GM21526 (cell line): Measurements from ENCODE around the gene ZNF653.
"Not testable (repeated sequence)": the region's sequence is repeated elsewhere in the genome, so short reads cannot be mapped to it uniquely, and the experiment has no call there.

Source experiments
- ATAC-seq: cut with Tn5 transposase; IDR thresholded peaks from one replicate; pipeline ENCODE4 v1.9.1; 2021; ENCODE audit warnings: moderate library complexity; ENCODE audit not compliant: unreplicated experiment, low FRiP score

ZNF653 gene

DNA sequence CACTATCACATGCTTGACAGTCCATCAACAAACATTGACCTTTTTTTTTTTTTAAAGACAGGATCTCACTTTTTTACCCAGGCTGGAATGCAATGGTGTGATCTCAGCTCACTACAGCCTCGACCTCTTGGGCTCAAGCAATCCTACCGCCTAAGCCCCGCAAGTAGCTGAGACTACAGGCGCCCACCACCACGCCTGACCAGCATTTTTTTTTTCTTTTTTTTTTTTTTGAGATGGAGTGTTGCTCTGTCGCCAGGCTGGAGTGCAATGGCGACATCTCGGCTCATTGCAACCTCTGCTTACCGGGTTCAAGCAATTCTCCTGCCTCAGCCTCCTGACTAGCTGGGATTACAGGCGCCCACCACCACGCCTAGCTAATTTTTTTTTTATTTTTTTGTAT is 46.7 kb downstream of the ZNF653 start:
- not testable (repeated sequence) for ATAC-seq

DNA sequence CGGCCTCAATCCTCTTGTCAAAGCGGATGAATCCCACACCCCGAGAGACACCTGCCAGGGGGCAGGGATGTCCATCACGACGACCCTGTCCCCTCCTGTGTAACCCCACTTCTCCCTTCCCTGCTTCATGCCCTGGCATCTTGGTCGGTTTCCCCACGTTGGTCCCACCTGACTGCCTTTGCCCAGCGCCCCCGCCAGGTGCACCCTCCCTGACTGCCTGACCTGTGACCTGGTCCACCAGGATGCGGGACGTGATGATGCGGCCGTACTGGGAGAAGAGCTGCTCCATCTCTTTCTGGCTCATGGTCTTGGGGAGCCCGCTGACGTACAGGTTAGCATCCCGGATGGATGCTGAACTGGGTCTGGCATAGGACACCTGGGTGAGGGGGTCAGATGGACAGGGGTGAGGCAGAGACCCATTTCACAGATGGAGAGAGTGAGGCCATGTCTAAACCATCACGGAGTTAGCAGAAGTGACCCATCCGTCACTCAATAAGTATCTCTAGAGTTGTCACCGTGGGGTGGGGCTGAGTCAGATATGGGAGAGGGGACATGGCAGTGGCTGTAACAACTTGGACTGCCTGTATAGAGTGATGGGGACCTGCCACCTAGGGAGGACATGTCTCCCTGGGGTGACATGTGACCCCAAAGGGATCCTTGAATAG is 47.3 kb downstream of the ZNF653 start:
- ATAC-seq: no peak

DNA sequence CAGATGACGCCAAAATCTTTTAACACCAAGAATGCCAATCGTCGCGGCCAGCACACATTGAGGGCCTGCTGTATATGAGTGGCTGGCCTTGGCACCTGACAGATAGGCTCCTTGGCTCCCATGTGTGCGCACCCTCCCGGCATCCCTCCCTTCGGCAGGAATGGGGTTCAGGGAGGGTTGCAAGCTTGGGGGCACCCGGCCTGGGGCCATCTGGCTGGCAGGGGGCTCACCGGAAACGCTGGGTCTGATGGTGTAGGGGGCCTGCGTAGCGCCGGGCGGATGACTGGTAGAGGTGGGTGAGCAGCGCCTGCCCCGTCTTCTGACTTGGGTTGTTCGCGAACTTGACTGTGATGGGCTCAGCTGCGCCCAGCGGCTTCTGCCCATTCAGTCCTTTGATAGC is 47.8 kb downstream of the ZNF653 start:
- ATAC-seq: no peak

DNA sequence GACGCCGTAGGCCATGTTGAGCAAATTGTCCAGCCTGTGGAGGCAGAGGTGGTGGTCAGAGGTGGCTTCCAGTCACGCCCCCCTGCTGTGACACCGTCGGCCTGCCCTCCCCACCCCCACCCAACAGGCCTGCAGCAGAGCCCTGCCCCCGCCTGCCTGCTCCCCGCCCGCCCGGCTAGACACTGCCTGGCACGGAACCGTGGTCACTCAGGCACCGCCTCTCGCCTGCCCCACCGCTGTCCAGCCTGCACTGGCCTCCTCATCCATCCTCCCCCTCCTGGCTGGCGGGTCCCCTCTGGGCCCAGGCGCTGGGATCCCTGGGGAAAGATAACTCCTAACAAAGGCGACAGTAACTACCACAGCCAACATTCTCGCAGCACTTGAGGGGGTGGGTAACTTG is 48.5 kb downstream of the ZNF653 start:
- no peak for ATAC-seq

DNA sequence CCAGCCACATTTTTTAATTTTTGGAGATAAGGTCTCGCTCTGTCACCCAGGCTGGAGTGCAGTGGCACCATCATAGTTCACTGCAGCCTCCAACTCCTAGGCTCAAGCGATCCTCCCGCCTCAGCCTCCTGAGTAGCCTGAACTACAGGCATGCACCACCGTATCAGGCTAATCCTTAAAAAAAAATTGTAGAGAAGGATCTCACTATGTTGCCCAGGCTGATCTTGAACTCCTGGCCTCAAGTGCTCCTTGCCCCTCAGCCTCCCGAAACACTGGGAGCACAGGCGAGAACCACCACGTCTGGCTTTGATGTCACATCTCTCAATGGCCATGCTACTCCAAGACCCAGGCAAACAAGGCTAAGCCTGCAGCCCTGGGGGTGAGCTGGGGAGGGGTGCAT is 49.0 kb downstream of the ZNF653 start:
- no peak for ATAC-seq

DNA sequence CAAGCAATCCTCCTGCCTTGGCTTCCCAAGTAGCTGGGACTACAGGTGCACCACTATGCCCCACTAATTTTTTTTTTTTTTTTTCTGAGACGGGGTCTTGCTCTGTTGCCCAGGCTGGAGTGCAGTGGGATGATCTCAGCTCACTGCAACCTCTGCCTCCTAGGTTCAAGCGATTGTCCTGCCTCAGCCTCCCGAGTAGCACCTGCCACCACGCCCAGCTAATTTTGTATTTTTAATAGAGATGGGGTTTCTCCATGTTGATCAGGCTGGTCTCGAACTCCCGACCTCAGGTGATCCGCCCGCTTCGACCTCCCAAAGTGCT is 50.4 kb downstream of the ZNF653 start:
- ATAC-seq: not testable (repeated sequence)

DNA sequence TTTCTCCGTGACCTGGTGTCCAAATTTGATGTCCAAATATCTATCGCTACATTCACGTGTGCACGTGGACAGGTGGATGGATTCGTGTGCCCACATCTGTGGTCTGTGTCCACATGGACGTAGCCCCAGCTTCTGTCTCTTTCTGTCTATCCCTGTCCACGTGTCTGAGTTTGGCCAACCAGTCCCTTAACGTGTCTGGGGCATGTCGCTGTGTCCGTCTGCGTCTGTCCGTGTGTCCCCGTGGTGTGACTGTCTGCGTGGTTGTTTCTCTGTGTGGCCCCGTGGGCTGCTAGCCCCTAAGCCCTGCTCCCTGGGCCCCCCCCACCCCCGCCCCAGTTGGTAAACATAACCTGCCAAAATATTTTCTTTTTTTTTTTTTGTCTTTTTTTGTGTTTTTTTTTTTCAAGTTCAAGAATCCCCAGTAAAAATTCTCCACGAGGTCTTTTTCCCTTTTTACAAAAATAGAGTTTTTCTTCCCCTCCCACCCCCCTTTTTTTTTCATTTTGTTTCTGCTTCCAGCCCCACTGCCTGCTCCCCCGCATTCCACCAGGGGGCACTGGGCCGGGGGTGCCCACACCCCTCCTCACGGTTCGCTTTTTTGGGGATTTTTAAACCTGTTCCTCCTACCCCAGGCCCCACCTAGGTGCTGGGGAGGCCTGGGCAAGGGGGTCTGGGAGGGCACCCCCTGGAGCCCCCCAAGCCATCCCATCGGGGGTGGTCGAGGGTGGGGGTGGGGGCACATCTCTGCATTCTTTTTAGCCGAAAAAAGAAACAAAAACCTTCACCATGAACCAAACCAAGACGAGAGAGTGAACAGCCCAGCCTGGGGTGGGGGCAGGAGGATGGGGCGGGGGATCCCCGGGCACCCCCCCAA is 51.9 kb downstream of the ZNF653 start:
- no peak for ATAC-seq

DNA sequence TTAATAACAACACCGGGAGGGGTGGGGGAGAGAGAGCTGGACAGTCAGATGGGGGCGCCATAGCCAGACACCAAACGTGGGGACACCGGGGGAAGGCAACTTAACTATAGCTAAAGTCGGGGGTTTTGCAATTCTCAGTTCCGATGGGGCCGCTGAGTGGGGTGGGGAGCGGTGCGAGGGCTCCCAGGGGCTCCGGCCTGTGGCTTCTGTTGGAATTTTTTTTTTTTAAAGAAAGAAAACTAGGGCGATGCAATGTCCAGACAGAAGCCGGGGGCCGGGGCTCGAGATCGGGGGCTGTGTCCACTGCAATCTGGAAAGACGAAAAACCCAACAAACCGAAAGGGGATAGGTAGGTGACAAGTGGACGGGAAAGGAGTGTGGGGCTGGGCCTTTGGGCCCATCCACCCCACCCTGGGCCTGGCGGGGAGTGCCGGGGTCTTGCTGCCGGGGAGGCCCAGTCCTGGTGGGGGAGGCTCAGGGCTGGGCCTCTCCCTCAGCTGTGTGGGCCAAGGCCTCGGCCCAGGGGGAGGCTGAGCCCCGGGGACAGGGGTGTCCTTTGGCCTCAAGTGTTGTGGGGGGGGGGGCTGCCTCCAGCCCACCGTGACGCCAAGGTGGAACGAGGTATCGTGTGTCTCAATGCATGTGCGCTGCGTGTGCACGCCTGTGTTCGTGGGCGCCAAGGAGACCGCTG is 52.9 kb downstream of the ZNF653 start:
- no peak for ATAC-seq

DNA sequence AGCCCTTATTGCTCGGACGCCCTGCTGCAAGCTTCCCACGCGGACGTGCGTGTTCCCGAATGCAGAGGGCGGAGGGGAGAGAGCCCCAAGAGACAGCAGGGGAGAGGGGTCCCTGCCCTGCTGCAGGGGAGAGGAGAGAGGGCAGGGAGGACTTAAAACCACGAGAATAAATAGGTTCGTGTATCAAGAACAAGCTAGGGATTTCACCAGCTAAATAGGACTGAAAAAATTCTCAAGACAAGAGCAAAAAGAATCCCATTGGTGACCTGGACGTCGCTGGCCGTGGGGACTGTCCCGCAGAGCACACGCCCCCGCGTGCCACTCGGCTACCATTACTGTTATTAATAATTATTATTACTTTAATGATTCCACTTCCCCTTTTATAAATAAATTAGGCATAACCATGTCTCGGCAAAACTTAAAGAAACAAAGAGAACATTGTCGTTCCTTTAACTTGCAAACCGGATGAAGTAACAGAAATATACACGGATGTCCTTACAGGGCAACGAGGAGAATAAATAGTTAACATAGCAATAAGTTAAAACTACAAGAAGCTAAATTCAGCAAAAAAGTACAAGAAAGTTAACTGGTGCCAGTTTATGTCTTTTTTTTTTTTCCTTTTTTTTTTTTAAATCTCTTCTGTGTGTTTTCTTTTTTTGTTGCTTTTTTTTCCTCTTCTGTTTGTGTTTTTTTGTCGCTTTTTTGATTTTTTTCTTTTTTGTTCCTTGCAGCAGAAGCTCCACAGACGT is 53.6 kb downstream of the ZNF653 start:
- no peak for ATAC-seq

DNA sequence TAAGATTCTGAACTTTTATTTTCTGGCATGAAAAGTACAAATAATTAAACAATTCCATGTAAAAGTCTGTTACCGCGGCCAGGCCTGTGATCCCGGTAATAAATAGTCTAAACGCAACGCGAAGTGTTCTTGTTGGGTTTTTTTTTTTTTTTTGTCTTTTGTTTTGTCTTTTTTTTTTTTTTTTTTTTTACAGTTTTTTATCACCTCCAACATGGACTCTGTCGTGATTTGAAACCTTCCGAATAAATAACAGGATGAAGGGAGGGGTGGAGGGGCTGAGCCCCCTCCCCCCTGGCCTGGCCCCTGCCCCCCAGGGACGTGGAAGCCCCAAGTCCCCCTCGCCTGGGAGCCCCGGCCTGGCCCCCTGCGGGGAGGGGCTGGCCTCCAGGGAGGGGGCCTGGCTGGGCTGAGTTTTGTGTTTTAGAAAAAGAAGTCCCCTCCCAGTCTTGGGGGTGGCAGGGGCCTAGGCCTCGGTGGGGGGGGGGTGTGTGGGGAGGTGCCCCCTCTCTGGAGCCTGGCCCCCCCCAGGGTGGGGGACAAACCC is 54.2 kb downstream of the ZNF653 start:
- no peak for ATAC-seq

DNA sequence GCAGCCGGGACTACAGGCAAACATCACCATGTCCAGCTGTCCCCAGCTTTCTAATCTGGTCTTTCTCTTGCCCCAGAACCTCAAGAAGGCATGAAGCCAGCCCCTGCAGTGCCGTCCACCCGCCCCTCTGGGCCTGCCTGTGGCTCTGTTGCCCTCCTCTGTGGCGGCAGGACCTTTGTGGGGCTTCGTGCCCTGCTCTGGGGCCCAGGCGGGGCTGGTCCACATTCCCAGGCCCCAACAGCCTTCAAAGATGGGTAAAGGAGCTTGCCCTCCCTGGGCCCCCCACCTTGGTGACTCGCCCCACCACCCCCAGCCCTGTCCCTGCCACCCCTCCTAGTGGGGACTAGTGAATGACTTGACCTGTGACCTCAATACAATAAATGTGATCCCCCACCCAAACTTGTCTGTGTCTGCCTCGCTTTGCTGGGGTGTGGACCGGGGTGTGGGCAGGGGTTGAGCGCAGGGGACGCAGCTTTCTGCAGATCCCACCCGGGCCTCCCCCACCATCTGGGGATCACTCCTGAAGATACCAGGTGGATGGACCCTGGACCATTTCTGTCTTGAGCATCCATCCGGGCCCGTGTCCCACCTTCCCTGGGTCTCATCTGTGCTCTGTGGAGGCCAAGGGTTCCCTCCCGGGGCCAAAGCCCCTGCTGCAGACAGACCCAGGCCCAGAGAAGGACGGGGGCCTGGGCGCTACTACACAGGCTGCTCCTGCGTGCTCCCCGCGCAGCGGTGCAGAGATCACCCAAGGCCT is 54.9 kb downstream of the ZNF653 start:
- no peak for ATAC-seq

DNA sequence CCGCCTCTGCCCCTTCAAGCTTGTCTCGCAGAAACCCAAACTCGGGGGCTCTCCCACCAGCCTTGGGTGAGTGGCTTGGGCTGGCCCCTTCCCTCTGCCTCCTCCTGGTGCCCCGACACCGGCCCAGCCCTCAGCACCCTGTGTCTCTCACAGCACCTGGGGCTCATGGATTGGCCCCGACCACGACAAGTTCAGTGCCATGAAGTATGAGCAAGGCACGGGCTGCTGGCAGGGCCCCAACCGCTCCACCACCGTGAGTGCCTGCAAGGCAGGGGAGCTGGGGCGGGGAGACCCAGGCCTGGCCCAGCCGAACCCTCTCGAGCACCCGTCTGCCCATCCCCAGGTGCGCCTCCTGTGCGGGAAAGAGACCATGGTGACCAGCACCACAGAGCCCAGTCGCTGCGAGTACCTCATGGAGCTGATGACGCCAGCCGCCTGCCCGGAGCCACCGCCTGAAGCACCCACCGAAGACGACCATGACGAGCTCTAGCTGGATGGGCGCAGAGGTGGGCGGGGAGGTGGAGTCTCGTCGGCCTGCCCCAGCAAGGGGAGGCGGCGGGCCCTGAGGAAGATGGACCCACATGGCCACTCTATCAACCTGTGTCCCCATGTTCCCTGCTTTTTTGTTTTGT is 56.6 kb downstream of the ZNF653 start:
- ATAC-seq: no peak

DNA sequence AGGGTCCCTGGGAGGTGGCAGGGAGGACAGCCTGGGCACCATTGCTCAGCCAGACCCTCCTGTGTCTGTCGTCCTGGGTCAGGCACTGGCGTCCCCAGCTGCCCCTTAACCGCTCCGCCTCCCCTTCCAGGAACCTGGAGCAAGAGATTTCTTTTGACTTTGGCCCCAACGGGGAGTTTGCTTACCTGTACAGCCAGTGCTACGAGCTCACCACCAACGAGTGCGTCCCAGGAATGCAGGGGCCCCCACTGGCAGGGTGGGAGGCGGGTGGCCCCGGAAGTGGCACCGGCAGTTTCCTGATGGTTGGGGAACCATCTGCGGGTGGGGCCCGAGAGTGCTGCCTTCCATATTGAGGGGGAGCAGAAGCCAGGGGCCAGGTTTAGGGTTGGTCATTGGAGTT is 57.2 kb downstream of the ZNF653 start:
- ATAC-seq: no peak

DNA sequence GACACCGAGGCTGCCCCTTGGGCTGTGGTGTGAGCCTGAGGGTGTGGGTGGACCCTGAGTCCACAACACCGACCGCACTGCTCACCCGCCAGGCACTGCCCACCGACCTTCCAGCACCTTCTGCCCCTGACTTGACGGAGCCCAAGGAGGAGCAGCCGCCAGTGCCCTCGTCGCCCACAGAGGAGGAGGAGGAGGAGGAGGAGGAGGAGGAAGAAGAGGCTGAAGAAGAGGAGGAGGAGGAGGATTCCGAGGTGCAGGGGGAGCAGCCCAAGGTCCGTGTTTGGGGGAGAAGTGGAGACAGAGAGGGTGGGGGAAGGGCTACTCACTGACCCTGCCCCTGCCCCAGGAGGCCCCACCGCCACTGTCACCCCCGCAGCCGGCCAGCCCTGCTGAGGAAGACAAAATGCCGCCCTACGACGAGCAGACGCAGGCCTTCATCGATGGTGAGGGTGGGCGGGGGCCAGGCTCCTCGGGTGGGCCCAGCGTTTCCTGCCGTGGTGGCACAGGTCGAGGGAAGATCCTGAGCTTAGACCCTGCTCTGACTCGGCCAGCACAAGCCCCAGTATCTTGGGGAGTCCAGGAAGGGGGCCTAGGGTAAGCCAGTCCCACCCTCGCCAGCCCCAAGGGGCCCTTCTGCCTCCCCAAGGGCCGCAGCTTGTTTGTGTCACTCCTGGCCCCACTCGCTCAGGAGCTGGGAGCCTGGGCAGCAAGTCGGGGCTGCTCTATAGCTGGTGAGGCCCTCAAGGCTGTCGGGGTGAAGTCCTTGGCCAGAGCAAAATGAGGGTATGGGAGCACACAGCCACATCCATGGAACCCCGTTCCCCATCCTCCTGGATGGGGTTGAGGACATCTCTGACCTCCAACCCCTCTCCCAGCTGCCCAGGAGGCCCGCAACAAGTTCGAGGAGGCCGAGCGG is 58.0 kb downstream of the ZNF653 start:
- ATAC-seq: no peak

DNA sequence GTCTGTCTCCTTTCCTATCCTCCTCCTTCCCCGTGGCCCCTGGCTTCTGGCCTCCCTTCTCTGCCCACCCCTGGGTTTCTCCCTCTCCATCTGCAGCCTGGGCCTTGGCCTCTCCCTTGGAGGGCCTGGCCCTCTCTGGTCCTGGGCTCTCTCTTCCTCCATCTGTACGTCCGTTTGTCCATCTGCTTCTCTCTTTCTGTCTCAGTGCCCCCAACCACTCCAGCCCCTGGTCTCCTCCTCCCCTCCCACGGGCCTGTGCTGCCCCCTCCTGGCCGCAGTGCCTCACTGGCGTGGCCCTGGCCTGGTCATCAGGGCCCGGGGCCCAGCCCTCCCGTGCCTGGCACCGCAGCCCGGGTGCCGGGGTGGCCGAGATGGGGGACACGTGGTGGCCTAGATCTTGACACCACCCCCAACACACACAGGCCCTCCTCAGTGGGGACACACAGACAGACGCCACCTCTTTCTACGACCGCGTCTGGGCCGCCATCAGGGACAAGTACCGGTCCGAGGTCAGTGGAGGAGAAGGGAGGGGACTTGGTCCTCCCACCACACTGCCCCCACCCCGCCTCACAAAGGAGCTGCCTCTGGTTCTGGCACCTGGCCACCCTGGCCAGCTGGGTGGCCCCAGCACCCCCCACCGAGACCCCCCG is 58.9 kb downstream of the ZNF653 start:
- ATAC-seq: no peak

DNA sequence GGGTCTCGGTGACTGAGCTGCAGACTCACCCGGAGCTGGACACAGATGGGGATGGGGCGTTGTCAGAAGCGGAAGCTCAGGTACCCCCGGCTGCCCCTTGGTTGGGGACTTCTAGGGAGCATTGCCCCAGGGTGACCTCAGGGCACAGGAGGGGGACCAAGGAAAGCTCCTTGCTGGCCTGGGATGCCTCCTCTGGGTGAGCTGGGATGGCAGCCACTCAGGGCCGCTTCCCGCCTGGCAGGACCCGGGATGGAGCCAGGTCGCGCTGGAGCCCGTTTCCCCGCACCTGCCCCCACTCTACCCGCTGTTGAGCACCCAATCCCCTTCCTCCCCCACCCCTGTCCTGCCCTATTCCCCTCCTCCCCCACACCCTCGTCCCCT is 59.4 kb downstream of the ZNF653 start:
- no peak for ATAC-seq

DNA sequence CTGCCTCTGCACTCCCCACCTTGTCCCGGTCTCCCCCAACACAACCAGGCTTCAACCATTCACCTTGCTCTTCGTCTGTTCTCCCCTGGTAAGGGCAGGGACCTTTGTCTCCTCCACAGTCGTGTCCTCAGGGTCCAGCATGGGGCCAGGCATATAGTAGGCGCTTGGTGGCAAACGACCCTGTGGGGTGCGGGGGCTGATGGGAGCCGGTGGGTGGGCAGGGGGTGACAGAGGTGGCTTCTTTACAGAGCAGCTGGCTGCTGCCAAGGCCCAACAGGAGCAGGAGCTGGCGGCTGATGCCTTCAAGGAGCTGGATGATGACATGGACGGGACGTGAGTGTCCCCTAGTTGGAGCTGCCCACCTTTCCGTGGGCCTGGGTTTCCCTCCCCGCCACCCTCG is 60.5 kb downstream of the ZNF653 start:
- ATAC-seq: no peak

DNA sequence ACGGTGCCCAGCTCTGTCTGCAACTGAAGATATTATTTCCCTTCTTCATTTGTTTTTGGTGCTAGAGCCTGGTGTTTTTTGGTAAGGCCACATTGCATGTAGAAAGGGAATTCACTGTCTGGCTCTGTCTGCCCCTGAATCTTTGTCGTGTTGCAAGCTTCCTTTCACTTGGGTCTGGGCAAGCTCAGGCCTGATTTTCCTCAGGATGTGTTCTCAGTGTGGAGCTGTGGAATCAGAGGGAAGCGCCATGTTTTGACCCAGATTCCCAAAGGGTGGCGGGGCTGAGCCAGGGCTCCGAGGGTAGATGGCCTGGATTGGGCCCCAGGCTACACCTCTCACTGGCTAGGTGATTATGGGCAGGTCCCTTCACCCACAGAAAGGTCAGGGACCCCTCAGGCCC is 61.6 kb downstream of the ZNF653 start:
- ATAC-seq: no peak
